Activated CD4-positive, alpha-beta T cell treated with anti-CD3 and anti-CD28 coated beads for 36 hours (primary cell): Measurements from ENCODE around the gene IL17RA. TPM values are rescaled to one million over a fixed set of nuclear protein-coding genes. Genes with fewer than 3 reads are reported as not detected.

ENCODE experiments used
- ATAC-seq: fragments of 200-7000 bp; cut with Tn5 transposase; one replicate; pipeline ENCODE4 v1.10.0; 2021; ENCODE audit warnings: mild to moderate bottlenecking, moderate library complexity
- CTCF ChIA-PET: fragments of 350-600 bp; sonication (Branson Sonifier 250); formaldehyde crosslinking; loops from one replicate; lab custom pipeline; 2021; ENCODE audit warnings: antibody characterized with exemption; lab: Charles Lee
- POLR2A ChIA-PET: fragments of 350-600 bp; sonication (Branson Sonifier 250); formaldehyde crosslinking; loops from one replicate; lab custom pipeline; 2021; ENCODE audit warnings: antibody characterized with exemption, inconsistent platforms; lab: Charles Lee
- DNase-seq: peaks from one replicate; pipeline ENCODE4 v3.0.0-alpha.2; 2020
- H3K27ac Mint-ChIP-seq: one replicate; pipeline ENCODE4 v1.8.0; 2021; ENCODE audit warnings: mixed read lengths
- H3K27me3 Mint-ChIP-seq: one replicate; pipeline ENCODE4 v1.8.0; 2021; ENCODE audit warnings: mixed read lengths
- H3K36me3 Mint-ChIP-seq: one replicate; pipeline ENCODE4 v1.8.0; 2021; ENCODE audit warnings: low read depth, mixed read lengths
- H3K4me1 Mint-ChIP-seq: one replicate; pipeline ENCODE4 v1.8.0; 2021; ENCODE audit warnings: mixed read lengths
- H3K4me3 Mint-ChIP-seq: one replicate; pipeline ENCODE4 v1.8.0; 2021; ENCODE audit warnings: mild to moderate bottlenecking, moderate library complexity, mixed read lengths
- H3K9me3 Mint-ChIP-seq: one replicate; pipeline ENCODE4 v1.8.0; 2021; ENCODE audit warnings: low read depth, mixed read lengths
- intact Hi-C, 2 experiments: fragments of 100-400 bp; cut with DNase I in 1 of 2; cut with micrococcal nuclease in 1 of 2; formaldehyde crosslinking; loops; one replicate each; pipeline versions ENCODE4 v1.14.2 to v1.15.1; 2022 to 2024; cut with DNase I, micrococcal nuclease
- total RNA-seq, 2 experiments: library from RNA; stranded (reverse); gene quantifications; one replicate each; pipeline ENCODE4 v1.2.3, GENCODE V29; 2021

IL17RA gene
- total RNA-seq, 2 experiments from 2014 or later: 13.1 to 13.3 TPM

- no peak within 1 kb of the TSS for H3K27ac Mint-ChIP-seq
- peak within 1 kb of the TSS; percentile 61 for H3K4me3 Mint-ChIP-seq
- peak; percentile 65 for DNase-seq
- H3K9me3 Mint-ChIP-seq: no peaks in the 10 kb centered on the region
- ChIA-PET POLR2A (no interaction called here), CTCF (no interaction called here)
- intact Hi-C loops: loop anchor here in 1 of 2 experiments (5.0 kb wide), 1 partner anchor 36 kb away; the partner anchor contains the start of gene HDHD5
- ATAC-seq: peak; percentile 42
- H3K36me3 Mint-ChIP-seq: no peaks in the 10 kb centered on the region
- peaks cover 19% of the 10 kb centered on the region for H3K27me3 Mint-ChIP-seq
- H3K4me1 Mint-ChIP-seq: peaks cover 32% of the 10 kb centered on the region
Measured at GRCh38 chr22:17121233-17122195, 36.7 kb downstream of the IL17RA start, which contains the start of gene TMEM121B. TMEM121B (minus strand) TSS chr22:17121360; CDS start chr22:17121127, 233 bp downstream.

- H3K36me3 Mint-ChIP-seq: peaks cover 3% of the 10 kb centered on the region
- ChIA-PET CTCF (no interaction called here), POLR2A (no interaction called here)
- no peaks in the 10 kb centered on the region for H3K27me3 Mint-ChIP-seq
- intact Hi-C loops: no loop called here
- no peak overlapping the region for H3K27ac Mint-ChIP-seq
- H3K4me3 Mint-ChIP-seq: no peak overlapping the region
- no peaks in the 10 kb centered on the region for H3K9me3 Mint-ChIP-seq
- ATAC-seq (no peak), DNase-seq (no peak)
- H3K4me1 Mint-ChIP-seq: no peaks in the 10 kb centered on the region
Measured at GRCh38 chr22:17130199-17130598, 45.4 kb downstream of the IL17RA start.

GRCh38 chr22:17131686-17132085 lies 46.9 kb downstream of the IL17RA start:
- H3K4me3 Mint-ChIP-seq: no peak overlapping the region
- no peaks in the 10 kb centered on the region for H3K4me1 Mint-ChIP-seq
- H3K36me3 Mint-ChIP-seq: peaks cover 4% of the 10 kb centered on the region
- no peaks in the 10 kb centered on the region for H3K9me3 Mint-ChIP-seq
- DNase-seq (no peak), ATAC-seq (no peak)
- ChIA-PET POLR2A (no interaction called here), CTCF (interaction anchor here (1.2 to 1.3 kb wide), 2 partner anchors 40 to 370 kb away, joined by 3 to 4 read pairs; no protein-coding TSS in a partner anchor)
- no peaks in the 10 kb centered on the region for H3K27me3 Mint-ChIP-seq
- no peak overlapping the region for H3K27ac Mint-ChIP-seq
- intact Hi-C loops: no loop called here

GRCh38 chr22:17132112-17132511 lies 47.3 kb downstream of the IL17RA start:
- Mint-ChIP-seq H3K9me3 (no peaks in the 10 kb centered on the region), H3K27ac (no peak overlapping the region), H3K36me3 (peaks cover 4% of the 10 kb centered on the region), H3K4me3 (no peak overlapping the region), H3K4me1 (no peaks in the 10 kb centered on the region), H3K27me3 (no peaks in the 10 kb centered on the region)
- ATAC-seq: no peak
- CTCF ChIA-PET: interaction anchor here (1.2 to 1.3 kb wide), 2 partner anchors 40 to 369 kb away, joined by 3 to 4 read pairs; no protein-coding TSS in a partner anchor
- no peak for DNase-seq
- intact Hi-C loops: no loop called here
- POLR2A ChIA-PET: no interaction called here

GRCh38 chr22:17133137-17133536 lies 48.3 kb downstream of the IL17RA start:
- no peaks in the 10 kb centered on the region for H3K9me3 Mint-ChIP-seq
- CTCF ChIA-PET: no interaction called here
- intact Hi-C loops: no loop called here
- H3K27ac Mint-ChIP-seq: no peak overlapping the region
- ATAC-seq (no peak), DNase-seq (no peak)
- POLR2A ChIA-PET: no interaction called here
- peaks cover 10% of the 10 kb centered on the region for H3K36me3 Mint-ChIP-seq
- H3K27me3 Mint-ChIP-seq: no peaks in the 10 kb centered on the region
- no peak overlapping the region for H3K4me3 Mint-ChIP-seq
- H3K4me1 Mint-ChIP-seq: no peaks in the 10 kb centered on the region

GRCh38 chr22:17135153-17135760 lies 50.5 kb downstream of the IL17RA start:
- ATAC-seq (no peak), DNase-seq (no peak)
- no peaks in the 10 kb centered on the region for H3K9me3 Mint-ChIP-seq
- no peaks in the 10 kb centered on the region for H3K4me1 Mint-ChIP-seq
- CTCF ChIA-PET: interaction anchor here (1.0 kb wide), 1 partner anchor 36 kb away, joined by 3 read pairs; no protein-coding TSS in a partner anchor
- H3K27me3 Mint-ChIP-seq: no peaks in the 10 kb centered on the region
- no peak overlapping the region for H3K27ac Mint-ChIP-seq
- H3K36me3 Mint-ChIP-seq: peaks cover 12% of the 10 kb centered on the region
- intact Hi-C loops: no loop called here
- H3K4me3 Mint-ChIP-seq: no peak overlapping the region
- POLR2A ChIA-PET: no interaction called here

GRCh38 chr22:17137170-17137569 lies 52.4 kb downstream of the IL17RA start:
- intact Hi-C loops: no loop called here
- Mint-ChIP-seq H3K4me3 (no peak overlapping the region), H3K9me3 (no peaks in the 10 kb centered on the region), H3K36me3 (peaks cover 20% of the 10 kb centered on the region), H3K27me3 (no peaks in the 10 kb centered on the region), H3K4me1 (no peaks in the 10 kb centered on the region), H3K27ac (no peak overlapping the region)
- DNase-seq (no peak), ATAC-seq (no peak)
- ChIA-PET CTCF (no interaction called here), POLR2A (interaction anchor here (0.6 kb wide), 1 partner anchor 16 kb away, joined by 3 read pairs; no protein-coding TSS in a partner anchor)

- ChIA-PET CTCF (no interaction called here), POLR2A (interaction anchor here (0.6 kb wide), 1 partner anchor 15 kb away, joined by 3 read pairs; no protein-coding TSS in a partner anchor)
- intact Hi-C loops: no loop called here
- Mint-ChIP-seq H3K4me3 (no peak overlapping the region), H3K36me3 (peaks cover 23% of the 10 kb centered on the region), H3K4me1 (no peaks in the 10 kb centered on the region), H3K9me3 (no peaks in the 10 kb centered on the region), H3K27ac (no peak overlapping the region), H3K27me3 (no peaks in the 10 kb centered on the region)
- DNase-seq: no peak
- no peak for ATAC-seq
Measured at GRCh38 chr22:17137861-17138425, 53.1 kb downstream of the IL17RA start.

- ATAC-seq (no peak), DNase-seq (no peak)
- H3K27me3 Mint-ChIP-seq: no peaks in the 10 kb centered on the region
- ChIA-PET CTCF (interaction anchor here (0.6 kb wide), 1 partner anchor 31 kb away, joined by 3 read pairs; no protein-coding TSS in a partner anchor), POLR2A (no interaction called here)
- intact Hi-C loops: no loop called here
- no peaks in the 10 kb centered on the region for H3K4me1 Mint-ChIP-seq
- peaks cover 25% of the 10 kb centered on the region for H3K36me3 Mint-ChIP-seq
- H3K9me3 Mint-ChIP-seq: no peaks in the 10 kb centered on the region
- no peak overlapping the region for H3K4me3 Mint-ChIP-seq
- H3K27ac Mint-ChIP-seq: no peak overlapping the region
Measured at GRCh38 chr22:17138513-17138912, 53.7 kb downstream of the IL17RA start.

GRCh38 chr22:17140022-17140421 lies 55.2 kb downstream of the IL17RA start:
- intact Hi-C loops: no loop called here
- no peaks in the 10 kb centered on the region for H3K4me1 Mint-ChIP-seq
- CTCF ChIA-PET: interaction anchor here (1.1 kb wide), 1 partner anchor 51 kb away, joined by 4 read pairs; no protein-coding TSS in a partner anchor
- H3K4me3 Mint-ChIP-seq: no peak overlapping the region
- no peaks in the 10 kb centered on the region for H3K27me3 Mint-ChIP-seq
- ATAC-seq (no peak), DNase-seq (no peak)
- POLR2A ChIA-PET: no interaction called here
- no peaks in the 10 kb centered on the region for H3K9me3 Mint-ChIP-seq
- peaks cover 29% of the 10 kb centered on the region for H3K36me3 Mint-ChIP-seq
- H3K27ac Mint-ChIP-seq: no peak overlapping the region
